K562 (cell line): Measurements from ENCODE around the gene PM20D2. TPM values are rescaled to one million over a fixed set of nuclear protein-coding genes. Genes with fewer than 3 reads are reported as not detected.

ENCODE experiments used
- ATAC-seq: fragments of 200-7000 bp; cut with Tn5 transposase; 3 replicates; pipeline ENCODE4 v1.9.1; 2020; ENCODE audit warnings: moderate library complexity
- BruUV-seq: library from RNA; stranded (reverse); fragments of 400-500 nt; replicated peaks from 2 replicates; lab custom pipeline; 2021; lab: Mats Ljungman, UMichigan
- CTCF ChIA-PET: fragments of 300-600 bp; formaldehyde crosslinking; extraction: SDS; loops from one replicate; lab custom pipeline; 2021; ENCODE audit warnings: low intra/inter-chr PET ratio; lab: Yijun Ruan, JAX
- POLR2A ChIA-PET: fragments of 300-600, 350-650 bp; sonication (Branson Sonifier 250); formaldehyde crosslinking; extraction: SDS; loops from one replicate; lab custom pipeline; 2021; ENCODE audit warnings: antibody characterized with exemption, inconsistent platforms; lab: Yijun Ruan, JAX
- DNase-seq, 4 experiments: peaks; one replicate each; pipeline versions ENCODE4 v3.0.0 to v3.0.0-alpha.2; 2011 to 2018; ENCODE audit warnings: low spot score in 3 of 4, mixed read lengths in 3 of 4; ENCODE audit errors: extremely low read depth in 1 of 4
- FAIRE-seq: peaks from 2 replicates; lab custom pipeline; 2011; peaks lifted over from hg19 to GRCh38; lab: Jason Lieb, UNC
- H2AFZ ChIP-seq: 2 replicates; pipeline ENCODE4 v1.6.0; 2011; ENCODE audit warnings: low read depth, low read length, control low read depth, inconsistent platforms
- H3K27ac ChIP-seq: fragments of 200-600 bp; 3 replicates; pipeline ENCODE4 v1.8.0; 2011; ENCODE audit warnings: low read depth, mild to moderate bottlenecking, control low read depth, inconsistent platforms, low read length, moderate library complexity, mixed read lengths; ENCODE audit errors: extremely low read depth
- H3K27me3 ChIP-seq, 2 experiments: fragments of 300-600 bp in 1 of 2; 2 replicates in 1 of 2; 3 replicates in 1 of 2; pipeline versions ENCODE4 v1.6.0 to v1.8.0; 2011; ENCODE audit warnings: inconsistent platforms in 2 of 2, low read length in 2 of 2, mild to moderate bottlenecking in 1 of 2, mixed read lengths in 1 of 2, moderate library complexity in 1 of 2; ENCODE audit not compliant: control insufficient read depth in 2 of 2, insufficient read depth in 2 of 2
- H3K36me3 ChIP-seq: fragments of 300-600 bp; 3 replicates; pipeline ENCODE4 v1.8.0; 2011; ENCODE audit warnings: mild to moderate bottlenecking, low read length, inconsistent platforms; ENCODE audit not compliant: control insufficient read depth, insufficient read depth
- H3K4me1 ChIP-seq, 2 experiments: fragments of 200-600 bp in 1 of 2; replicated peaks in 1 of 2; 2 replicates in 1 of 2; 3 replicates in 1 of 2; pipeline versions ENCODE4 v1.5.1 to v1.8.0; 2011; ENCODE audit warnings: inconsistent platforms in 2 of 2, low read length in 2 of 2, mild to moderate bottlenecking in 1 of 2, mixed read lengths in 1 of 2, moderate library complexity in 1 of 2; ENCODE audit not compliant: control insufficient read depth in 2 of 2, insufficient read depth in 2 of 2
- H3K4me2 ChIP-seq: 2 replicates; pipeline ENCODE4 v1.6.1; 2011; ENCODE audit warnings: low read length, control low read depth, inconsistent platforms, mixed read lengths; ENCODE audit not compliant: insufficient read depth
- H3K4me3 ChIP-seq: fragments of 200-600 bp; sonication (generic), shearing (Covaris generic); 2 replicates; pipeline ENCODE4 v1.5.1; 2016; ENCODE audit warnings: control low read depth, inconsistent platforms
- H3K79me2 ChIP-seq: fragments of 200-600 bp; 3 replicates; pipeline ENCODE4 v1.8.0; 2011; ENCODE audit warnings: low read length, inconsistent platforms; ENCODE audit not compliant: control insufficient read depth, insufficient read depth
- H3K9ac ChIP-seq, 2 experiments: 2 replicates each; pipeline versions ENCODE4 v1.6.0 to v1.6.1; 2011; ENCODE audit warnings: low read depth in 2 of 2, low read length in 2 of 2, control low read depth in 1 of 2, inconsistent platforms in 1 of 2, mild to moderate bottlenecking in 1 of 2, mixed read lengths in 1 of 2; ENCODE audit not compliant: insufficient read depth in 1 of 2
- H3K9me1 ChIP-seq: one replicate; pipeline ENCODE4 v1.6.0; 2011; ENCODE audit warnings: inconsistent platforms, mild to moderate bottlenecking, low read length, moderate library complexity; ENCODE audit not compliant: control insufficient read depth, insufficient read depth
- H3K9me3 ChIP-seq: replicated peaks from 2 replicates; pipeline ENCODE4 v1.5.1; 2011; ENCODE audit warnings: low read depth, low read length, inconsistent platforms; ENCODE audit not compliant: control insufficient read depth, insufficient read depth
- H4K20me1 ChIP-seq: replicated peaks from 2 replicates; pipeline ENCODE4 v1.6.1; 2011; ENCODE audit warnings: low read length, inconsistent platforms, mixed read lengths; ENCODE audit not compliant: control insufficient read depth, insufficient read depth
- CEBPB ChIP-seq: fragments of 450-650 bp; IDR thresholded peaks from 2 replicates; pipeline ENCODE4 v1.6.1; 2016; ENCODE audit warnings: missing genetic modification characterization, missing compliant biosample characterization
- GTF2F1 ChIP-seq: IDR thresholded peaks from 2 replicates; pipeline ENCODE4 v1.6.1; 2011; ENCODE audit warnings: low read depth, low read length, improper control_type of control experiment
- L3MBTL2 ChIP-seq: fragments of 450-650 bp; IDR thresholded peaks from 2 replicates; pipeline ENCODE4 v1.6.1; 2016; ENCODE audit warnings: mild to moderate bottlenecking, moderate library complexity
- MTA1 ChIP-seq: fragments of 450-650 bp; IDR thresholded peaks from 2 replicates; pipeline ENCODE4 v1.6.1; 2017; ENCODE audit warnings: borderline replicate concordance
- PTRF ChIP-seq: fragments of 450-650 bp; IDR thresholded peaks from 2 replicates; pipeline ENCODE4 v1.6.1; 2016; ENCODE audit warnings: mild to moderate bottlenecking, missing genetic modification characterization, missing compliant biosample characterization
- RFX1 ChIP-seq: fragments of 450-650 bp; IDR thresholded peaks from 2 replicates; pipeline ENCODE4 v1.6.1; 2016; ENCODE audit warnings: mild to moderate bottlenecking, moderate library complexity
- U2AF2 ChIP-seq: fragments of 200-400 bp; formaldehyde crosslinking; optimal IDR thresholded peaks from 2 replicates; pipeline ENCODE3; 2017; ENCODE audit warnings: low read depth, mild to moderate bottlenecking, low read length
- ZNF197 ChIP-seq: fragments of 200-800 bp; sonication (Bioruptor generic); IDR thresholded peaks from 2 replicates; pipeline ENCODE4 v1.6.1; 2016; ENCODE audit warnings: low read depth, missing genetic modification characterization, missing compliant biosample characterization
- WGBS: fragments of 100-300 bp; shearing (Covaris generic); methylation state at CpG from one replicate; pipeline ENCODE4 v1.1.6; 2016; ENCODE audit warnings: low coverage, mixed read lengths; ENCODE audit not compliant: insufficient coverage; ENCODE audit errors: missing lambda C conversion rate; 5-methylcytosine and 5-hydroxymethylcytosine counted together
- in situ Hi-C: fragments of 300-500 bp; cut with MboI; formaldehyde crosslinking; loops from 4 replicates; pipeline ENCODE4 v1.15.0; 2018; ENCODE audit warnings: inconsistent platforms, mixed read lengths
- intact Hi-C: fragments of 100-400 bp; cut with micrococcal nuclease; formaldehyde crosslinking; loops from 2 replicates; pipeline ENCODE4 v1.14.2; 2022
- polyA plus RNA-seq, 8 experiments: library from polyadenylated mRNA; depleted of rRNA in 4 of 8; stranded (reverse) in 5 of 8; unstranded in 3 of 8; fragments of >200 nt; fragmentation: Nextera tagmentation in 2 of 8; fragmentation: Illumina TruSeq in 1 of 8; extraction: Ambion mirVana in 2 of 8; extraction: Trizol in 1 of 8; gene quantifications; 2 replicates each; pipeline versions ENCODE4 v1.2.1 to v1.2.3, GENCODE V29; 2011 to 2014; ENCODE audit warnings: inconsistent platforms in 1 of 8, missing spikeins in 1 of 8
- total RNA-seq, 7 experiments: library from RNA; depleted of rRNA in 6 of 7; stranded (reverse); fragments of >200 nt in 6 of 7; fragmentation: Illumina TruSeq in 2 of 7; extraction: Trizol in 2 of 7; gene quantifications; 2 replicates each; pipeline versions ENCODE4 v1.2.1 to v1.2.3, GENCODE V29; 2011 to 2021; ENCODE audit warnings: low replicate concordance in 1 of 7
- TF ChIP-seq, protein P1 (sequence below): fragments of 450-650 bp; IDR thresholded peaks from 2 replicates; pipeline ENCODE4 v1.6.1; 2017; ENCODE audit warnings: antibody characterized with exemption, mild to moderate bottlenecking
- TF ChIP-seq, protein P2 (sequence below): fragments of 450-650 bp; IDR thresholded peaks from 2 replicates; pipeline ENCODE4 v1.6.1; 2016; ENCODE audit warnings: low read depth, mild to moderate bottlenecking, moderate library complexity

The PM20D2 gene
- total and polyA plus RNA-seq, 9 of the 15 experiments (the other 6 are each of a cell fraction or from before 2014, with no cell fraction given): 0.30 to 2.6 (median 1.00) TPM

DNA sequence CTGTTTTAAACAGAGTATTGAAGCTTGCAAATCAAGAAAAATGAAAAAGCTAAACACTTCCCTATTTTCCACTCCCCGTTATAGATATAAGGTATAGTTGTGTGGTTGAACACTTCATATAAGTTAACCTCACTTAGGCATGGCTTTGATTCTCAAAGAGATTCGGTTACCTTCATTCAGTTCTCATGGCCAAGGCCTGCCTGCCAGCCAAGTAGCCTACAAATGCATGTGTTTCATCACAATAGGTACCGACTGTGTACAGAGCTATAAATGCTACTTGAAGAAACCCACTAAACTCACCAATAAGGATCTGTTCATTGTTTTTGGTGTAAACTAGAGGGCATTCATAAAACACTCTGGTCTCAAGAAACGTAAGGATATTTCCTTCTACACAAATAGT lies 27.8 kb downstream of the PM20D2 start (continued):
- TF ChIP-seq, protein P1, sequence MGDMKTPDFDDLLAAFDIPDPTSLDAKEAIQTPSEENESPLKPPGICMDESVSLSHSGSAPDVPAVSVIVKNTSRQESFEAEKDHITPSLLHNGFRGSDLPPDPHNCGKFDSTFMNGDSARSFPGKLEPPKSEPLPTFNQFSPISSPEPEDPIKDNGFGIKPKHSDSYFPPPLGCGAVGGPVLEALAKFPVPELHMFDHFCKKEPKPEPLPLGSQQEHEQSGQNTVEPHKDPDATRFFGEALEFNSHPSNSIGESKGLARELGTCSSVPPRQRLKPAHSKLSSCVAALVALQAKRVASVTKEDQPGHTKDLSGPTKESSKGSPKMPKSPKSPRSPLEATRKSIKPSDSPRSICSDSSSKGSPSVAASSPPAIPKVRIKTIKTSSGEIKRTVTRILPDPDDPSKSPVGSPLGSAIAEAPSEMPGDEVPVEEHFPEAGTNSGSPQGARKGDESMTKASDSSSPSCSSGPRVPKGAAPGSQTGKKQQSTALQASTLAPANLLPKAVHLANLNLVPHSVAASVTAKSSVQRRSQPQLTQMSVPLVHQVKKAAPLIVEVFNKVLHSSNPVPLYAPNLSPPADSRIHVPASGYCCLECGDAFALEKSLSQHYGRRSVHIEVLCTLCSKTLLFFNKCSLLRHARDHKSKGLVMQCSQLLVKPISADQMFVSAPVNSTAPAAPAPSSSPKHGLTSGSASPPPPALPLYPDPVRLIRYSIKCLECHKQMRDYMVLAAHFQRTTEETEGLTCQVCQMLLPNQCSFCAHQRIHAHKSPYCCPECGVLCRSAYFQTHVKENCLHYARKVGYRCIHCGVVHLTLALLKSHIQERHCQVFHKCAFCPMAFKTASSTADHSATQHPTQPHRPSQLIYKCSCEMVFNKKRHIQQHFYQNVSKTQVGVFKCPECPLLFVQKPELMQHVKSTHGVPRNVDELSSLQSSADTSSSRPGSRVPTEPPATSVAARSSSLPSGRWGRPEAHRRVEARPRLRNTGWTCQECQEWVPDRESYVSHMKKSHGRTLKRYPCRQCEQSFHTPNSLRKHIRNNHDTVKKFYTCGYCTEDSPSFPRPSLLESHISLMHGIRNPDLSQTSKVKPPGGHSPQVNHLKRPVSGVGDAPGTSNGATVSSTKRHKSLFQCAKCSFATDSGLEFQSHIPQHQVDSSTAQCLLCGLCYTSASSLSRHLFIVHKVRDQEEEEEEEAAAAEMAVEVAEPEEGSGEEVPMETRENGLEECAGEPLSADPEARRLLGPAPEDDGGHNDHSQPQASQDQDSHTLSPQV: no peak
- no peak for TF ChIP-seq L3MBTL2

DNA sequence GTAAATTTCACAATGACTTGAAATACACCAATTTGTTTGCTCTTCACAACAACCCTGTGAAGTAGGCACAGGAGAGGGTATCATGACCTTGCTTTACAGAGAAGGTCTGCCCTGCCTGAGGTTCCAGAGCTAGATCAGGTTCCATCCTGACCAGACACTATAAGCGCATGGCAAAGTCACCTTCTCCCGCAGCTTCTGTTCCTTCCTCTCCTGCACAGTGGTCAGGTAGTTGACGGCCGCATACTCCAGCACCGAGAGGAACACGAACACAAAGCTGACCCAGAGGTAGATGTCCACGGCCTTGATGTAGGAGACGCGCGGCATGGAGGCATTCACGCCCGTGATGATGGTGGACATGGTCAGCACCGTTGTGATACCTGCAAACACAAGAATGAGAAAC lies 34.3 kb downstream of the PM20D2 start:
- ATAC-seq: no peak
- POLR2A ChIA-PET: interaction anchor here (0.6 to 1.3 kb wide), 4 partner anchors 10 to 47 kb away, joined by 3 read pairs; partner anchors contain the start of gene GABRR1
- H3K4me3 ChIP-seq: no peak overlapping the region
- H3K27ac ChIP-seq: no peak overlapping the region
- in situ Hi-C loops: no loop called here
- TF ChIP-seq, protein P2, sequence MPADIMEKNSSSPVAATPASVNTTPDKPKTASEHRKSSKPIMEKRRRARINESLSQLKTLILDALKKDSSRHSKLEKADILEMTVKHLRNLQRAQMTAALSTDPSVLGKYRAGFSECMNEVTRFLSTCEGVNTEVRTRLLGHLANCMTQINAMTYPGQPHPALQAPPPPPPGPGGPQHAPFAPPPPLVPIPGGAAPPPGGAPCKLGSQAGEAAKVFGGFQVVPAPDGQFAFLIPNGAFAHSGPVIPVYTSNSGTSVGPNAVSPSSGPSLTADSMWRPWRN: no peak
- TF ChIP-seq ZNF197 (CRISPR knock-in tag) (no peak), U2AF2 (no peak), PTRF (tag) (no peak), RFX1 (no peak), GTF2F1 (no peak), MTA1 (no peak), CEBPB (tag) (no peak)
- TF ChIP-seq, all 486 proteins: peak for 0
- H2AFZ ChIP-seq: no peak overlapping the region
- WGBS: under 1% methylated on average over 13 of the region's 13 CpGs
- no peaks in the 10 kb centered on the region for H3K36me3 ChIP-seq
- no peaks in the 10 kb centered on the region for H3K4me1 ChIP-seq
- no peaks in the 10 kb centered on the region for H3K9me3 ChIP-seq
- H3K9ac ChIP-seq: no peak overlapping the region
- no peak for DNase-seq
- H4K20me1 ChIP-seq: no peaks in the 10 kb centered on the region
- no peak overlapping the region for H3K4me2 ChIP-seq
- no peak for FAIRE-seq
- BruUV-seq: no TSS peak
- H3K27me3 ChIP-seq: peaks cover 22 to 29% of the 10 kb centered on the region in 2 experiments
- CTCF ChIA-PET: no interaction called here
- intact Hi-C loops: no loop called here
- H3K9me1 ChIP-seq: no peaks in the 10 kb centered on the region
- H3K79me2 ChIP-seq: no peaks in the 10 kb centered on the region
